PFSK-1 (cell line): Measurements from ENCODE around the gene ENPP1.

Experiments
- FOXP2 ChIP-seq: optimal IDR thresholded peaks from 2 replicates; pipeline ENCODE3; 2011; ENCODE audit warnings: borderline replicate concordance, control low read depth, inconsistent platforms; ENCODE audit not compliant: insufficient read depth; ENCODE audit errors: extremely low read length, extremely low read depth
- POLR2AphosphoS5 ChIP-seq: IDR thresholded peaks from 2 replicates; pipeline ENCODE4 v1.6.1; 2012; ENCODE audit warnings: low read depth, mild to moderate bottlenecking, control low read depth, low read length, moderate library complexity
- SIN3A ChIP-seq: IDR thresholded peaks from 2 replicates; pipeline ENCODE4 v1.6.1; 2012; ENCODE audit warnings: mild to moderate bottlenecking, low read length, moderate library complexity, borderline replicate concordance; ENCODE audit not compliant: insufficient read depth
- TAF1 ChIP-seq: IDR thresholded peaks from 2 replicates; pipeline ENCODE4 v1.6.1; 2012; ENCODE audit warnings: low read length, control low read depth, borderline replicate concordance; ENCODE audit not compliant: insufficient read depth
- TF ChIP-seq, protein P1 (sequence below), 2 experiments: IDR thresholded peaks; 2 replicates each; pipeline versions ENCODE4 v1.6.1 to v1.8.0; 2011 to 2012; ENCODE audit warnings: low read depth in 2 of 2, low read length in 2 of 2, control low read depth in 1 of 2, inconsistent platforms in 1 of 2, mild to moderate bottlenecking in 1 of 2, moderate library complexity in 1 of 2; ENCODE audit not compliant: insufficient read depth in 1 of 2

The ENPP1 gene

DNA sequence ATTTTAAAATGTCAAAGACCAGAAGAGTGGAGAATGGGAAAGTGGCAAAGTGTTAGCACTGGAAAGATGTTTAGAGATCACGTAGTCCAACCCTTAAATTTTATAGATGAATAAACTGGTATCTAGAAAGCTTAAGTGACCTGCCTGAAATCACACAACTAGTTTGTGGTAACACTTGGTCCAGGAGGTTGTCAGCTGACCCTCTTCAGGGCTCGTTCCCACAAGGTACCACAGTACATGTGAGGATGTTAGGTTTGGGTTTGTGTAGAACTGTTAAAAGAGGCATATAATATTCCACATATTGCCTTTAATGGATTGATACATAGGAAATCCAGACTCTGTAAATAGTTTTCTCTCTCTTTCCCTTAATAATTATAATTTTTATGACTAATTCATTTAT, 39.1 kb downstream of the ENPP1 start:
- TF ChIP-seq SIN3A: no peak
- TF ChIP-seq POLR2AphosphoS5: no peak
- no peak for TF ChIP-seq FOXP2
- TF ChIP-seq, protein P1, sequence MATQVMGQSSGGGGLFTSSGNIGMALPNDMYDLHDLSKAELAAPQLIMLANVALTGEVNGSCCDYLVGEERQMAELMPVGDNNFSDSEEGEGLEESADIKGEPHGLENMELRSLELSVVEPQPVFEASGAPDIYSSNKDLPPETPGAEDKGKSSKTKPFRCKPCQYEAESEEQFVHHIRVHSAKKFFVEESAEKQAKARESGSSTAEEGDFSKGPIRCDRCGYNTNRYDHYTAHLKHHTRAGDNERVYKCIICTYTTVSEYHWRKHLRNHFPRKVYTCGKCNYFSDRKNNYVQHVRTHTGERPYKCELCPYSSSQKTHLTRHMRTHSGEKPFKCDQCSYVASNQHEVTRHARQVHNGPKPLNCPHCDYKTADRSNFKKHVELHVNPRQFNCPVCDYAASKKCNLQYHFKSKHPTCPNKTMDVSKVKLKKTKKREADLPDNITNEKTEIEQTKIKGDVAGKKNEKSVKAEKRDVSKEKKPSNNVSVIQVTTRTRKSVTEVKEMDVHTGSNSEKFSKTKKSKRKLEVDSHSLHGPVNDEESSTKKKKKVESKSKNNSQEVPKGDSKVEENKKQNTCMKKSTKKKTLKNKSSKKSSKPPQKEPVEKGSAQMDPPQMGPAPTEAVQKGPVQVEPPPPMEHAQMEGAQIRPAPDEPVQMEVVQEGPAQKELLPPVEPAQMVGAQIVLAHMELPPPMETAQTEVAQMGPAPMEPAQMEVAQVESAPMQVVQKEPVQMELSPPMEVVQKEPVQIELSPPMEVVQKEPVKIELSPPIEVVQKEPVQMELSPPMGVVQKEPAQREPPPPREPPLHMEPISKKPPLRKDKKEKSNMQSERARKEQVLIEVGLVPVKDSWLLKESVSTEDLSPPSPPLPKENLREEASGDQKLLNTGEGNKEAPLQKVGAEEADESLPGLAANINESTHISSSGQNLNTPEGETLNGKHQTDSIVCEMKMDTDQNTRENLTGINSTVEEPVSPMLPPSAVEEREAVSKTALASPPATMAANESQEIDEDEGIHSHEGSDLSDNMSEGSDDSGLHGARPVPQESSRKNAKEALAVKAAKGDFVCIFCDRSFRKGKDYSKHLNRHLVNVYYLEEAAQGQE (IDR thresholded peaks at IDR 0.05; ENCODE audit: insufficient read depth in 1 of 2, low read depth in 2 of 2, low read length in 2 of 2): no peak
- no peak for TF ChIP-seq TAF1

DNA sequence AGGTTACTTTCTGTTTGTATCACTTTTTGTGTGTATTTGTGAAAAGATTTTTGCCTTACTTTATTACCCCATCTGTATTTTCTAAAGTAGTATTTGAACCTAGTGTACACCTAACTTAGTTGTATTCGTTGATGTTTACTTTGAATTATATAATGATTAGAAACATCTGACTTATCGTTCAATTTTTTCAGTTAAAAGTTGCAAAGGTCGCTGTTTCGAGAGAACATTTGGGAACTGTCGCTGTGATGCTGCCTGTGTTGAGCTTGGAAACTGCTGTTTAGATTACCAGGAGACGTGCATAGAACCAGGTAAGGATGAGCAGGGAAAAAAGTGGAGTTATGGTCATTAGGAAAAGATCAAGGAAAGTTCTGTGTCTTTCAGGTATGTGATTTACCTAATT, 42.0 kb downstream of the ENPP1 start:
- TF ChIP-seq, protein P1 (IDR thresholded peaks at IDR 0.05; ENCODE audit: insufficient read depth in 1 of 2, low read depth in 2 of 2, low read length in 2 of 2): no peak
- TF ChIP-seq FOXP2 (no peak), SIN3A (no peak), POLR2AphosphoS5 (no peak), TAF1 (no peak)

- TF ChIP-seq TAF1 (no peak), SIN3A (no peak), POLR2AphosphoS5 (no peak), FOXP2 (no peak)
- TF ChIP-seq, protein P1 (IDR thresholded peaks at IDR 0.05; ENCODE audit: insufficient read depth in 1 of 2, low read depth in 2 of 2, low read length in 2 of 2): no peak
Measured at GRCh38 chr6:131851049-131851769, 43.4 kb downstream of the ENPP1 start.

DNA sequence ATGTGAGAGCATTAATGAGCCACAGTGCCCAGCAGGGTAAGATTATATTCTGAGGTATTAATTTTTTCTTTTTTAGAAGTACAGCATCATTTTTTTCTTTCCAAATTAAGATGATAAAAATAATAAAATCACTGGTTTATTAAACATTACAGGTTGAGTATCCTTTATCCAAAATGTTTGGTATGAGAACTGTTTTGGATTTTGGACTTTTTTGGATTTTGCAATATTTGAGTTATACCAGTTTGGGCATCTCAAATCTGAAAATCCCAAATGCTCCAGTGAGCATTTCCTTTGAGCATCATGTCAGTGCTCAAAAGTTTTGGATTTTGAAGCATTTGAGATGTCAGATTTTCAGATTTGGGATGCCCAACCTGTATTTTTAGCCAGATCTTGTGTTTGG, 44.4 kb downstream of the ENPP1 start:
- TF ChIP-seq, protein P1 (IDR thresholded peaks at IDR 0.05; ENCODE audit: insufficient read depth in 1 of 2, low read depth in 2 of 2, low read length in 2 of 2): no peak
- no peak for TF ChIP-seq FOXP2
- no peak for TF ChIP-seq TAF1
- TF ChIP-seq SIN3A: no peak
- no peak for TF ChIP-seq POLR2AphosphoS5
